AG09309 (cell line): ENCODE results near the gene EEF1AKMT2.

ENCODE experiments used
- DNase-seq: peaks from one replicate; pipeline ENCODE4 v3.0.0-alpha.2; 2010; ENCODE audit warnings: low read depth
- H3K4me3 ChIP-seq: 2 replicates; pipeline ENCODE4 v1.5.1; 2011; ENCODE audit warnings: mild to moderate bottlenecking, low read depth, low read length, moderate library complexity; ENCODE audit not compliant: control insufficient read depth
- TF ChIP-seq, protein P1 (sequence below): IDR thresholded peaks from 2 replicates; pipeline ENCODE4 v1.5.1; 2011; ENCODE audit warnings: mild to moderate bottlenecking, low read depth, low read length, inconsistent platforms; ENCODE audit not compliant: insufficient read depth, control insufficient read depth; ENCODE audit errors: missing control alignments

Gene EEF1AKMT2

DNA sequence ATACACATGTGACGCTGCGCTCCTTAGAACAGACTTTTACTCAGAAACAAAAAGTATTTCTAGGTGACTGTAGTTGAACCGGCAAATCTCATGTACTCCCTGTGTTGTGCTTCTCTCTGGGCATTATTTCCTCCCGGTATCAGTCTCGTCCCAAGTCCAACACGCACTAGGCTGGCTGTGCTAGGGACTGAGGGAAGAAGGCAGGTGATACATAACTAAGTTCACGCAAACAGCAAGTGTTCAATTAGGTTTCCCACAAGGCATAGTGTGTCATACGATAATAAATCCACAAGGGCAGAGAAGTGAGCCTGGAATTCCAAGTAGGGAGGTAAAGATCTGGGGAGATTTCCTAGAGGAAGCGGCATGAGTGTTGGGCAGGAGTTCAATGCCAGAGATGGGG, 67.9 kb downstream of the EEF1AKMT2 start:
- no peak for DNase-seq
- no peak overlapping the region for H3K4me3 ChIP-seq
- TF ChIP-seq, protein P1, sequence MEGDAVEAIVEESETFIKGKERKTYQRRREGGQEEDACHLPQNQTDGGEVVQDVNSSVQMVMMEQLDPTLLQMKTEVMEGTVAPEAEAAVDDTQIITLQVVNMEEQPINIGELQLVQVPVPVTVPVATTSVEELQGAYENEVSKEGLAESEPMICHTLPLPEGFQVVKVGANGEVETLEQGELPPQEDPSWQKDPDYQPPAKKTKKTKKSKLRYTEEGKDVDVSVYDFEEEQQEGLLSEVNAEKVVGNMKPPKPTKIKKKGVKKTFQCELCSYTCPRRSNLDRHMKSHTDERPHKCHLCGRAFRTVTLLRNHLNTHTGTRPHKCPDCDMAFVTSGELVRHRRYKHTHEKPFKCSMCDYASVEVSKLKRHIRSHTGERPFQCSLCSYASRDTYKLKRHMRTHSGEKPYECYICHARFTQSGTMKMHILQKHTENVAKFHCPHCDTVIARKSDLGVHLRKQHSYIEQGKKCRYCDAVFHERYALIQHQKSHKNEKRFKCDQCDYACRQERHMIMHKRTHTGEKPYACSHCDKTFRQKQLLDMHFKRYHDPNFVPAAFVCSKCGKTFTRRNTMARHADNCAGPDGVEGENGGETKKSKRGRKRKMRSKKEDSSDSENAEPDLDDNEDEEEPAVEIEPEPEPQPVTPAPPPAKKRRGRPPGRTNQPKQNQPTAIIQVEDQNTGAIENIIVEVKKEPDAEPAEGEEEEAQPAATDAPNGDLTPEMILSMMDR: no peak

DNA sequence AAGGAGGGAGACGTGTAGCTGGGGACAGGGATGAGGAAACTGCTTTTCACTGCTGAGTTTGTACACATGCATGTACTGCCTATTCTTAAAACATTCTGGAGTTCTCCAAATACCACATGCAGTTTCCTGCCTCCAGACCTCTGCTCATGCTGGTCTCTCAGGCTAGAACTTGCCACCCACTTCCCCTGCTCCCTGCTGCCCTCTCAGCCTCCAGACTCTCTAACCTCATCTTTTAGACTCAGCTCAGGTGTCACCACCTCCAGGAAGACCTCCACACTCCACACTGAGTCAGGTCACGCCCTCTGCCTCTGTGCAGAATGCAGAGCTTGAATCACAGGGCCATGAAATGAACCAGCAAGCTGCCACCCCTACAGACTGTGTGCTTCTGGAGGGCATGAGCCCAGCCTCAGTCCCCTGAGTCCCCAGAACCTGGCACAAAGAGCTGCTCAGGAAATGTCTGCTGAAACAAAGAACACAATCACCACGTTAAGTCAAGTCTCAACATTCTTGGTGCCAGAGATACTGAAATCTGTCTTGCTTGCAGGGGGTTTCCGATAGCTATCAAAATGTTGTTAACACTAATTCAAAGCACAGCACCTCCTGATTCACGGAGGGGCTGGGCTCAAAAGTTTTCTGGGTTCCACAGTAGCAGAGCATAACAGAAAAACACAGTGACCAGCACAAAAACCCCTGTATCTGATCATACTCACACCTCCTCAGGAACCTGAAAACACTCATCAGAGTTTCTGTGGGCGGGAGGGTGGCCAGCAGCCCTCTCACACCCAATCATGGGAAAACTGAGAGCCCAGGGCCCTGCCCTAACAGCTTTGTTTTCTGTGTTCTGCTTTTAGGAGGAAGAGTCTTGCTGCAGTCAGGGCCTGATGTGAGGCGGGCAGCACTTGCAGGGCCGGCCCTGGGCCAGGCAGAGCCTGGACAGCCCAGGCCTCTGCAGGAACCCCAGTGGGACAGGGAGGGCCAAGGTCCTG, 68.6 kb downstream of the EEF1AKMT2 start:
- DNase-seq: no peak
- no peak overlapping the region for H3K4me3 ChIP-seq
- TF ChIP-seq, protein P1: no peak

DNA sequence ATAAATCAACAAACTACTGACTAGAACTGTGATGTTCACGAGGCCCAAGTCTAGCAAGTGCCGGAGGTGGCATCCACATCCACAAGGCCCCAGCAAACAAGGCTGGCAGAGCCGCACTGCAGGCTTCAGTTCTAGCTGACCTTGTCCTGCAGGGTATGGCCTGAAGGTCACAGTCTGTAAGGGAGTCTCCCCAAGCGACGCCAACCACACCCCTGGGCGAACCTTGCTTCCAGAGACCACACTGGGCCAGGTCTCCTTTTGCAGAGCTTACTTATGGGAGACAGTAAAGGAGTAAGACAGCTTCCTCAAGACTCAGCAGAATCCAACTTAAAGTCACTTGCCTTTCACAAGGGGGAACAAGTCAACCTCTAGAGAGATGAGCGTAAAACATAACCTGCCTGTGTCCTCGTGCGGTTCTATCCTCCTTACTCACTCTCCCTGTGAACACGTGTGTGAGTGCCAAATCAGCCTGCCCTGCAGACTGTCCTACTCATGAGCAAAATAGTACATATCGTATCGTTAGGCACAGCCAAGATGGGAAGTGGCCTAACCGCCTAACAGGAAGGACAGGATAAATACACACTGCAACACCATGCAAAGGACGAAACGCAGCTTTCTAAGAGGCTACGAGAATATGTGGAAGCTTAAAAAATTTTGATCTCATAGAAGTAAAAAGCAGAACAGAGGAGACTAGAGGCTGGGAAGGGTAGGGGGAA, 70.2 kb downstream of the EEF1AKMT2 start:
- DNase-seq: no peak
- H3K4me3 ChIP-seq: no peak overlapping the region
- TF ChIP-seq, protein P1: no peak

DNA sequence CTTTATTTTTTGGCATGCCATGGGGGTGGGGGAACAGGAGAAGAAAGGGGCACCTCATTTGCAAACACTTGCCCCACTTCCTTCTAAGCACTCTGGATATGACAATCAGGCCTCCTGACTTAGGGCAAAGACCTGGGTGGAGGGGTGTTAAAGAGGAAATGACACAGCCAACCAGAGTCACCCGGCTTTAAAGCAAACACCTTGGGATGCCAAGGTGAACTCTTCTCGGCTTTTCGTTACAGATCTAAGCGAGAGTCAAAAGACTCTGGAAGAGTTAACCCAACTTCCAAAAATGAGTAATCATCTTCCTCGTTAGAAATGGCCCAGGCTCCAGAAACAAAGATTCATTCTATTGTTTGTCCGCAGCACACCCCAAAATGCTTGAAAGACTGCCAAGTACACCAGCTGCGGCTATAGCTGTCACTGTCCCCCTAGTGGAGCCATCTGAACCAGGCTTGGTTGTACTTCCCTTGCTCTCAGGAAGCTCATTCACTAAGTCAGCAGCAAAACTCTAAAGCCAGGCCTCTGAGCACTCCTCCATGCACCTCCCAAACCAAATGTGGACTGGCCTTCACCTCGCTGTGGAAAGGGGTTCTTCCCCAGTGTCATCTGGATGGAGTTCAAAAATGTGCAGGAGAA, 72.4 kb downstream of the EEF1AKMT2 start:
- TF ChIP-seq, protein P1: peak; percentile 33
- DNase-seq: no peak
- H3K4me3 ChIP-seq: no peak overlapping the region

DNA sequence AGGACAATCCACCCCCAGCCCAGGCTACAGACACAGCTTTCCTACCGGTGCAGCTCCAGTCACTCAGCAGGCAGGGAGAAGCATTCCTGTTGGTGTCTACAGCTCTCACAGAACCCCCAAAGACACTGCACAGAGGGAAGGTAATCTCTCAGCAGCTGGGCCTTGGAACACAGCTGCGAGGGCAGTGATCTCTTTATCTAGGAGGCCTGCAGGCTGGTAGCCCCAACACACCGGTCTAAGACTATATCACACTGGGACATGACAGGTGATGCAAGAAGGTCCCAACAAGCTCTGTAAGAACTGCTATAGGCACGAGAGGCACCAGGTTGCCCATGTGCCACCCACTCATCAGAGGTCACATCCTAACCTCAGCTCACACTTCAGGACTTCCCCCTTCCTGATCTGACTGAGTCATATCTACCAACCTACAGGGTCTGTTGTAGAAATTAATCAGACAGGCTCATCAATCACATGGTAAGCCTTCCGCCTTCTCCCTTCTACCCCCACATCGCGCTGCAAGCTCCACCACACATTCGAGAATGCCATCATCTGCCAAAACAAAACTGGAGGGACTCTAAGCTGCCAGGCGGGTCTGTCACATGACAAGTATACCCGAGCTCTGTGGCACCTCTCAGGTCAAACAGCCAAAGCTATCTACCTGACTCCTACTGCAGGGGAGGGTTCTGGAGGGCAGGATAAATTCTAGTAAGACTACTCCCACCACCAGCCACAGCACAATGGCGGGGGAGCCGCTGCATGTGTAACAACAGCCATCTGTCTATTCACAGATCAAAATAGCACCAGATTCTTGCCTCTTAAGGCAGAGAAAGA, 73.6 kb downstream of the EEF1AKMT2 start:
- TF ChIP-seq, protein P1: no peak
- no peak for DNase-seq
- H3K4me3 ChIP-seq: no peak overlapping the region
